Measurements from ENCODE around the gene GLRX2.

Gene GLRX2

DNA sequence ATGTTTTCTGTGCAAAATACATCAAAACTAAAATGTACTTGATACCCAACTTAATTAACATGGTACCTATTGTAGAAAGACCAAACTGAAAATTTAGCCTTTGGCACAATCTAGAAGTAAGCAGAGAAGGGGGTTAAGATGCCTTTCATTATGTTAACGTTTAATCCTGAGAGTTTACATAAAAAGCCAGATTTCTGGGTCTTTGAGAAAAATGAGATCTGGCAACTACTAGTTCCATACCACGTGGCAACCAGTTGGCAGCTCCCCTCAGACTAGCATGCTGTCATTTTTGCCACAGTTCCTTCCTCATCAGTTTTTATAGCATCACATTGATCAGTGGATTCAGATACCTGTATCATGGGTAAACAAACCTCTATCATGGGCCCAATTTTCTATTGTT, 44.3 kb downstream of the GLRX2 start:
- Mint-ChIP-seq H3K36me3 (ENCODE audit: low read depth) (peaks cover 21% of the 10 kb centered on the region), H3K27ac (peak overlapping the region; percentile 94 to 97 (median 97)), H3K9me3 (no peaks in the 10 kb centered on the region), H3K4me1 (peaks cover 30% of the 10 kb centered on the region), H3K4me3 (peak overlapping the region; percentile 94 to 98 (median 98)), H3K27me3 (ENCODE audit: low read depth) (no peaks in the 10 kb centered on the region)
- no peak for TF ChIP-seq CTCF (IDR thresholded peaks at IDR 0.05; ENCODE audit: unreplicated experiment in 3 of 3)

- Mint-ChIP-seq H3K4me3 (peak overlapping the region; percentile 94 to 98 (median 98)), H3K27ac (peak overlapping the region; percentile 94 to 97 (median 97)), H3K27me3 (ENCODE audit: low read depth) (no peaks in the 10 kb centered on the region), H3K36me3 (ENCODE audit: low read depth) (peaks cover 19% of the 10 kb centered on the region), H3K9me3 (no peaks in the 10 kb centered on the region), H3K4me1 (peaks cover 30% of the 10 kb centered on the region)
- no peak for TF ChIP-seq CTCF (IDR thresholded peaks at IDR 0.05; ENCODE audit: unreplicated experiment in 3 of 3)
These were observed 44.8 kb downstream of the GLRX2 start for GRCh38 chr1:193060406-193060805.

DNA sequence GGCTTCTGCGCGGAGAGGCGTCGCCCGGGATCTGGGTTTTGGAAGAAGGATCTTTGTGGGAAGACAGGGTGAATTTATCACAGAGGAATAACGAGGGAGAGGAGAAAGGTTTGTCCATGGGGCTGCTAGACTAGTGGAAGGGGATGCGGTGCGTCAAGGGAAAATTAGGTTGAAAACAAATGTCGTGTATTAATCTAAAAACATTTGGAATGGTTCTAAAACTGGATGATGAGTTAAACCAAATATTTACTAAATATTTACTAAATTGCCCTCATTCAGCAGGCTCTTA, 45.2 kb downstream of the GLRX2 start:
- Mint-ChIP-seq H3K4me3 (peak overlapping the region; percentile 94 to 98 (median 98)), H3K9me3 (no peaks in the 10 kb centered on the region), H3K27ac (peak overlapping the region; percentile 94 to 97 (median 97)), H3K27me3 (ENCODE audit: low read depth) (no peaks in the 10 kb centered on the region), H3K36me3 (ENCODE audit: low read depth) (peaks cover 19% of the 10 kb centered on the region), H3K4me1 (peaks cover 30% of the 10 kb centered on the region)
- TF ChIP-seq CTCF (IDR thresholded peaks at IDR 0.05; ENCODE audit: unreplicated experiment in 3 of 3), result no peak

DNA sequence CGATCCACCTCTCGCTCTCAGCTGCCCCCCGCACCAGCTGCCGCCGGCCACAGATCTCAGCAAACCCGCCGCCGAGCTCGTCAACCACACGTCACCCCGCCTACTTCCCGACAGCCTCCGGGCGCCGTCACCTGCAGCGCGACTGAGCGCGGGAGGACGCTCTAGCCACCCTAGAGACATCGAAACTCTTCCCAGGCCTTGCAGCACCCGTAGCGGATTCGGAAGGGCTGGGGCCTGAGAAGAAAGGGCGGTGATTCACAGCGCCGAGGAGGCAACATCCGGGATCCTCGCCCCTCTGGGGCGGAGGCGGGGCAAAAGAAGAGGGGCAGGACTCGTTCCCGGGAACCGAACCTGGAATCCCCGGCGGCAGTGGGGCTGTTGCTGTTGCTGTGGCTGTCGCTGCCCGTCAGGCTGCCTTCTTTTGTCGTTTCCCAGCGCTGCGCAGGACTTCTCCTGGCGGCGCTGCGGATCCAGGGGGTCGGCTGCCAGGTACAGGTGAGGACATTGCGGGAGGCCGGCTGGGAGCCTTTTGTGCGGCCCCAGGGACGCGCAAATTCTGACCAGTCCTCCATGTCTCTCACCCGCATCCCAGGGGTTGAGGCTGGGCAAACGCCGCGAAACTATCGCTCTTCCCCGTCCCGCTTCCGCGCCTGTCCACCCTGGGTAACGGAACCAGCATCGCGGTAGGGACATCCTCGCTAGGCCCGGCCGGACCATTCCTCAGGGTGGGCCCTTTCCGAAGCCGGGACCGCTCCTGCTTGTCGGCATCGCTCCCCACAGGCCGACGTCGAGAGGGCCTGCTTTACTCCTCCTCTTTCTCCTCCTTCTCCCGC, 45.7 kb downstream of the GLRX2 start, which contains the start of the genes RO60 and UCHL5:
Gene RO60 (plus strand): TSS at position 331 of the 833 bp plus-strand sequence. CDS start 9,443 bp downstream, outside the sequence.
Gene UCHL5 (minus strand): TSS at position 79 of the 833 bp plus-strand sequence. CDS start 100 bp downstream, outside the sequence.
- no peaks in the 10 kb centered on the region for H3K27me3 Mint-ChIP-seq (ENCODE audit: low read depth)
- H3K9me3 Mint-ChIP-seq, result no peaks in the 10 kb centered on the region
- peaks cover 18% of the 10 kb centered on the region for H3K36me3 Mint-ChIP-seq (ENCODE audit: low read depth)
- no peak for TF ChIP-seq CTCF (IDR thresholded peaks at IDR 0.05; ENCODE audit: unreplicated experiment in 3 of 3)
- H3K4me1 Mint-ChIP-seq, result peaks cover 30% of the 10 kb centered on the region
- H3K27ac Mint-ChIP-seq, result peak within 1 kb of the TSS; percentile 94 to 97 (median 97)
- peak within 1 kb of the TSS; percentile 94 to 98 (median 98) for H3K4me3 Mint-ChIP-seq

GRCh38 chr1:193058529-193059281, 46.5 kb downstream of the GLRX2 start:
- no peaks in the 10 kb centered on the region for H3K27me3 Mint-ChIP-seq (ENCODE audit: low read depth)
- peak overlapping the region; percentile 94 to 98 (median 98) for H3K4me3 Mint-ChIP-seq
- no peak for TF ChIP-seq CTCF (IDR thresholded peaks at IDR 0.05; ENCODE audit: unreplicated experiment in 3 of 3)
- H3K27ac Mint-ChIP-seq, result peak overlapping the region; percentile 94 to 97 (median 97)
- peaks cover 13% of the 10 kb centered on the region for H3K36me3 Mint-ChIP-seq (ENCODE audit: low read depth)
- peaks cover 30% of the 10 kb centered on the region for H3K4me1 Mint-ChIP-seq
- H3K9me3 Mint-ChIP-seq, result no peaks in the 10 kb centered on the region
